ENCODE data around the gene PARD3. TPM values are rescaled to one million over a fixed set of nuclear protein-coding genes. Genes with fewer than 3 reads are reported as not detected.

Gene PARD3
- total RNA-seq, 1 experiment from 2014 or later: 52.9 TPM

GRCh38 chr10:34347131-34347530 lies 468.0 kb downstream of the PARD3 start:
- no peak for DNase-seq (ENCODE audit: low spot score)

- DNase-seq (ENCODE audit: low spot score): no peak
Observed at GRCh38 chr10:34346516-34347100, 468.5 kb downstream of the PARD3 start.

- DNase-seq (ENCODE audit: low spot score): no peak
Observed at GRCh38 chr10:34345383-34345782, 469.7 kb downstream of the PARD3 start.

- peak; percentile 4 for DNase-seq (ENCODE audit: low spot score)
Observed at GRCh38 chr10:34343764-34344163, 471.3 kb downstream of the PARD3 start.

GRCh38 chr10:34341473-34341872 lies 473.6 kb downstream of the PARD3 start:
- DNase-seq (ENCODE audit: low spot score): no peak

- DNase-seq (ENCODE audit: low spot score): no peak
Observed at GRCh38 chr10:34340934-34341333, 474.2 kb downstream of the PARD3 start.

- no peak for DNase-seq (ENCODE audit: low spot score)
Observed at GRCh38 chr10:34339816-34340553, 475.1 kb downstream of the PARD3 start.

- no peak for DNase-seq (ENCODE audit: low spot score)
Observed at GRCh38 chr10:34337917-34338316, 477.2 kb downstream of the PARD3 start.

- DNase-seq (ENCODE audit: low spot score): no peak
Observed at GRCh38 chr10:34335960-34336690, 479.0 kb downstream of the PARD3 start.

- DNase-seq (ENCODE audit: low spot score): no peak
Observed at GRCh38 chr10:34334908-34335307, 480.2 kb downstream of the PARD3 start.

- DNase-seq (ENCODE audit: low spot score): no peak
Observed at GRCh38 chr10:34333513-34333912, 481.6 kb downstream of the PARD3 start.

GRCh38 chr10:34327184-34327583 lies 487.9 kb downstream of the PARD3 start:
- DNase-seq (ENCODE audit: low spot score): no peak

GRCh38 chr10:34323192-34323591 lies 491.9 kb downstream of the PARD3 start:
- peak; percentile 4 for DNase-seq (ENCODE audit: low spot score)

GRCh38 chr10:34320265-34320664 lies 494.8 kb downstream of the PARD3 start:
- no peak for DNase-seq (ENCODE audit: low spot score)

GRCh38 chr10:34319197-34319846 lies 495.8 kb downstream of the PARD3 start:
- peak; percentile 44 for DNase-seq (ENCODE audit: low spot score)

GRCh38 chr10:34316154-34316553 lies 498.9 kb downstream of the PARD3 start:
- DNase-seq (ENCODE audit: low spot score): no peak

GRCh38 chr10:34314457-34314856 lies 500.6 kb downstream of the PARD3 start:
- no peak for DNase-seq (ENCODE audit: low spot score)

- no peak for DNase-seq (ENCODE audit: low spot score)
Observed at GRCh38 chr10:34313888-34314287, 501.2 kb downstream of the PARD3 start.

- no peak for DNase-seq (ENCODE audit: low spot score)
Observed at GRCh38 chr10:34313353-34313752, 501.7 kb downstream of the PARD3 start.

- no peak for DNase-seq (ENCODE audit: low spot score)
Observed at GRCh38 chr10:34311679-34312078, 503.4 kb downstream of the PARD3 start.

GRCh38 chr10:34310234-34310633 lies 504.9 kb downstream of the PARD3 start:
- no peak for DNase-seq (ENCODE audit: low spot score)

- no peak for DNase-seq (ENCODE audit: low spot score)
Observed at GRCh38 chr10:34305189-34305588, 509.9 kb downstream of the PARD3 start.

All from A172 (cell line).